Loucy (cell line): ENCODE data around the gene ZNF296.

ENCODE experiments used
- H2AFZ ChIP-seq: fragments of 200-600 bp; sonication (generic); 2 replicates; pipeline ENCODE4 v1.6.0; 2016; ENCODE audit warnings: antibody characterized with exemption, mild to moderate bottlenecking, low read length, moderate library complexity
- H3F3A ChIP-seq: fragments of 200-600 bp; 2 replicates; pipeline ENCODE4 v1.6.0; 2016; ENCODE audit warnings: antibody characterized with exemption, low read depth, mild to moderate bottlenecking
- H3K27me3 ChIP-seq: fragments of 200-600 bp; sonication (generic); 2 replicates; pipeline ENCODE4 v1.6.1; 2014; ENCODE audit warnings: low read length, mild to moderate bottlenecking; ENCODE audit not compliant: insufficient read depth, poor library complexity, severe bottlenecking
- H3K36me3 ChIP-seq: fragments of 200-600 bp; sonication (generic); 2 replicates; pipeline ENCODE4 v1.6.1; 2016; ENCODE audit warnings: low read length; ENCODE audit not compliant: insufficient read depth
- H3K4me1 ChIP-seq: fragments of 200-600 bp; sonication (generic); 2 replicates; pipeline ENCODE4 v1.5.1; 2014; ENCODE audit warnings: low read length, mild to moderate bottlenecking; ENCODE audit not compliant: insufficient read depth, poor library complexity, severe bottlenecking
- H3K4me2 ChIP-seq: fragments of 200-600 bp; sonication (generic); 2 replicates; pipeline ENCODE4 v1.6.0; 2014; ENCODE audit warnings: antibody characterized with exemption, low read length, low read depth, mild to moderate bottlenecking; ENCODE audit not compliant: poor library complexity, severe bottlenecking
- H3K4me3 ChIP-seq: fragments of 200-600 bp; sonication (generic); 2 replicates; pipeline ENCODE4 v1.5.1; 2014; ENCODE audit warnings: low read length, mild to moderate bottlenecking, mixed read lengths; ENCODE audit not compliant: poor library complexity, severe bottlenecking
- H3K79me2 ChIP-seq: fragments of 200-600 bp; sonication (generic); 2 replicates; pipeline ENCODE4 v1.6.1; 2014; ENCODE audit warnings: low read length; ENCODE audit not compliant: insufficient read depth
- H3K9ac ChIP-seq: fragments of 200-600 bp; sonication (generic); 2 replicates; pipeline ENCODE4 v1.6.0; 2014; ENCODE audit warnings: mild to moderate bottlenecking, low read depth, low read length, moderate library complexity; ENCODE audit not compliant: poor library complexity, severe bottlenecking
- H3K9me2 ChIP-seq: fragments of 200-600 bp; sonication (generic); replicated peaks from 2 replicates; pipeline ENCODE4 v1.6.1; 2016; ENCODE audit warnings: low read depth, low read length, mixed read lengths
- H3K9me3 ChIP-seq: fragments of 200-600 bp; sonication (generic); 2 replicates; pipeline ENCODE4 v1.6.1; 2014; ENCODE audit warnings: mild to moderate bottlenecking, antibody characterized with exemption, low read length, low read depth; ENCODE audit not compliant: insufficient read depth
- H4K20me1 ChIP-seq: fragments of 200-600 bp; sonication (generic); 2 replicates; pipeline ENCODE4 v1.6.0; 2014; ENCODE audit warnings: antibody characterized with exemption, low read length, mild to moderate bottlenecking; ENCODE audit not compliant: insufficient read depth, poor library complexity, severe bottlenecking
- EZH2phosphoT487 ChIP-seq: fragments of 200-600 bp; IDR thresholded peaks from 2 replicates; pipeline ENCODE4 v1.6.1; 2018; ENCODE audit warnings: antibody characterized with exemption, mild to moderate bottlenecking, moderate library complexity, borderline replicate concordance
- TF ChIP-seq, protein P1 (sequence below): fragments of 200-600 bp; sonication (generic); conservative IDR thresholded peaks from 2 replicates; pipeline ENCODE4 v1.5.1; 2014; ENCODE audit warnings: mild to moderate bottlenecking, antibody characterized with exemption, low read length

Gene ZNF296

DNA sequence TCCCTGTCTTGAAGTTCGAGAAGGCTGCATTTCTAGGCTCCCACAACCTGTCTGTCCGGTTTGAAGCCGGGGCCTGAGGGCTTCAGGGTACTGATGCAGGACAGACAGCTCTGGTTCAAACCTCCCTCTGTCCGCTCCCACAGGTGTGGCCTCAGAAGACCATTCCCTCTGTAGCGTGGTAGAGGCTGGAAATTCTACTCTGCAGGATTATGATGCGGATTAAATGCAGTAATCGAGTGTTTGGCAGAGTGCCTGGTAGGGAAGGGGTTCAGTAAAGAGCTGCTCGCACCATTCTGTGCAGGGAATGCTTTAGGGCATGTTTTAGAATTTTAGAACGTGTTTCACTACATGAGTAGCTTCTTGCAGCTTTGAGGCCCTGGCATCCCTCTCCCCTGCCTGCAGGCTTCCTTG is 47.2 kb upstream of the ZNF296 start:
- no peaks in the 10 kb centered on the region for H3F3A ChIP-seq
- no peak for TF ChIP-seq EZH2phosphoT487
- TF ChIP-seq, protein P1, sequence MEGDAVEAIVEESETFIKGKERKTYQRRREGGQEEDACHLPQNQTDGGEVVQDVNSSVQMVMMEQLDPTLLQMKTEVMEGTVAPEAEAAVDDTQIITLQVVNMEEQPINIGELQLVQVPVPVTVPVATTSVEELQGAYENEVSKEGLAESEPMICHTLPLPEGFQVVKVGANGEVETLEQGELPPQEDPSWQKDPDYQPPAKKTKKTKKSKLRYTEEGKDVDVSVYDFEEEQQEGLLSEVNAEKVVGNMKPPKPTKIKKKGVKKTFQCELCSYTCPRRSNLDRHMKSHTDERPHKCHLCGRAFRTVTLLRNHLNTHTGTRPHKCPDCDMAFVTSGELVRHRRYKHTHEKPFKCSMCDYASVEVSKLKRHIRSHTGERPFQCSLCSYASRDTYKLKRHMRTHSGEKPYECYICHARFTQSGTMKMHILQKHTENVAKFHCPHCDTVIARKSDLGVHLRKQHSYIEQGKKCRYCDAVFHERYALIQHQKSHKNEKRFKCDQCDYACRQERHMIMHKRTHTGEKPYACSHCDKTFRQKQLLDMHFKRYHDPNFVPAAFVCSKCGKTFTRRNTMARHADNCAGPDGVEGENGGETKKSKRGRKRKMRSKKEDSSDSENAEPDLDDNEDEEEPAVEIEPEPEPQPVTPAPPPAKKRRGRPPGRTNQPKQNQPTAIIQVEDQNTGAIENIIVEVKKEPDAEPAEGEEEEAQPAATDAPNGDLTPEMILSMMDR = no peak
- H4K20me1 ChIP-seq = peaks cover 16% of the 10 kb centered on the region
- H3K9me2 ChIP-seq = no peaks in the 10 kb centered on the region
- no peaks in the 10 kb centered on the region for H3K27me3 ChIP-seq
- H3K79me2 ChIP-seq = peaks cover 68% of the 10 kb centered on the region
- H3K4me1 ChIP-seq = peaks cover 4% of the 10 kb centered on the region
- H3K9me3 ChIP-seq = no peaks in the 10 kb centered on the region
- H2AFZ ChIP-seq = no peak overlapping the region
- H3K9ac ChIP-seq = no peak overlapping the region
- no peak overlapping the region for H3K4me2 ChIP-seq
- peaks cover 4% of the 10 kb centered on the region; the same call in 1 of the 2 replicates for H3K36me3 ChIP-seq
- H3K4me3 ChIP-seq = no peak overlapping the region

DNA sequence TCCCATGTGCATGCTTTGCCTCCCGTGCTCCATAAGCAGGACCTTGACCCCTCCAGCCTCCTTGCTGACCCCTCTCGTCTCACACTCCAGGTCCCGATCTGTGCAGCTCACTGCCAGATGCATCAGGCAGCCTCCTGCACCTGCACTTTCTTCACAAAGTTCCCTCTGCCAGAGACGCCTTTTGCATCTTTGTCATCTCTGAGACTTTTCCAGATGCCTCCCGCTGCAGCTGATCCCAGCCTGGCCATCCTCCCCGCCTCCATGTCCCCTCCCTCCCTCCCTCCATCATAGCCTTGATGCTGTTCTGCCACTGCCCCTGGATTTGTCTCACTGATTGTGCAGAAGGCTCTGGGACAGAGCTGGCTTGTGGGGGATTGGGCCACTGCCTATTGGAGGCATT is 46.6 kb upstream of the ZNF296 start:
- Histone ChIP-seq H3K9ac (no peak overlapping the region), H3K4me1 (peaks cover 10% of the 10 kb centered on the region), H3K9me2 (no peaks in the 10 kb centered on the region), H4K20me1 (peaks cover 21% of the 10 kb centered on the region), H3F3A (no peaks in the 10 kb centered on the region), H3K9me3 (no peaks in the 10 kb centered on the region), H3K79me2 (peaks cover 74% of the 10 kb centered on the region), H3K4me2 (no peak overlapping the region), H3K4me3 (no peak overlapping the region), H3K27me3 (no peaks in the 10 kb centered on the region), H3K36me3 (peaks cover 4% of the 10 kb centered on the region; the same call in 1 of the 2 replicates), H2AFZ (no peak overlapping the region)
- TF ChIP-seq, protein P1 = no peak
- no peak for TF ChIP-seq EZH2phosphoT487

DNA sequence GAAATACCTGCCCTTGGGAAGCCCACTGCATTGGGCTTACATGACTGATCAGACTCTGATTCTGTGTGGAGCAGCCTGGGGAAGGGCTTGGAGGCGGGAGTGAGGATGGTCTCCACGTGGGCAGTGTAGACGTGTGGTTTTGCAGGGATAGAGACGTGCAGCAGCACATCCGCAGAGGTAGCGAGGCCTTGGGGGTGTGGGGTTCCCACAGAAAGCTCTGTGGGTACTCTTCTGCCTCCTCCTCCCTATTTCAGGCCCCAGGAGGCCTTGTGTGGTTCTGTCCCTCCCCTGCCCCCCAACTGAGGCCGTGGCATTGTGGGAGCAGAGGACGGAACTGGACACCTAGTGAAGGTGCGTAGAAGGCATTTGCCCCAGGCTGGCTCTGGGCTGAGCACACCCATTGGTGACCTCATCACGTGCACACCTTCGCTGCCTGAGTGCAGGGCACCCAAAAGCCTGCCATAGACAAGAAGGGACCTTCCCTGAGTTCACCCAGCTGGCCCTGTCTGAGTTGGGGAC is 45.6 kb upstream of the ZNF296 start:
- H3K9me2 ChIP-seq = no peaks in the 10 kb centered on the region
- H3F3A ChIP-seq = no peaks in the 10 kb centered on the region
- no peak overlapping the region for H3K9ac ChIP-seq
- H3K4me2 ChIP-seq = no peak overlapping the region
- no peak overlapping the region for H2AFZ ChIP-seq
- H3K79me2 ChIP-seq = peaks cover 70% of the 10 kb centered on the region
- no peak overlapping the region for H3K4me3 ChIP-seq
- no peaks in the 10 kb centered on the region for H3K9me3 ChIP-seq
- no peaks in the 10 kb centered on the region for H3K27me3 ChIP-seq
- TF ChIP-seq, protein P1 = no peak
- TF ChIP-seq EZH2phosphoT487 = no peak
- H3K36me3 ChIP-seq = peaks cover 4% of the 10 kb centered on the region; the same call in 1 of the 2 replicates
- H3K4me1 ChIP-seq = peaks cover 16% of the 10 kb centered on the region
- H4K20me1 ChIP-seq = peaks cover 27% of the 10 kb centered on the region
